Activated naive CD4-positive, alpha-beta T cell treated with Interleukin-2 at 50 U/mL for 16 hours (primary cell): ENCODE data around the gene FAIM2.

Experiments used
- DNase-seq: peaks from one replicate; pipeline ENCODE4 v3.0.0-alpha.2; 2020

Gene FAIM2

DNA sequence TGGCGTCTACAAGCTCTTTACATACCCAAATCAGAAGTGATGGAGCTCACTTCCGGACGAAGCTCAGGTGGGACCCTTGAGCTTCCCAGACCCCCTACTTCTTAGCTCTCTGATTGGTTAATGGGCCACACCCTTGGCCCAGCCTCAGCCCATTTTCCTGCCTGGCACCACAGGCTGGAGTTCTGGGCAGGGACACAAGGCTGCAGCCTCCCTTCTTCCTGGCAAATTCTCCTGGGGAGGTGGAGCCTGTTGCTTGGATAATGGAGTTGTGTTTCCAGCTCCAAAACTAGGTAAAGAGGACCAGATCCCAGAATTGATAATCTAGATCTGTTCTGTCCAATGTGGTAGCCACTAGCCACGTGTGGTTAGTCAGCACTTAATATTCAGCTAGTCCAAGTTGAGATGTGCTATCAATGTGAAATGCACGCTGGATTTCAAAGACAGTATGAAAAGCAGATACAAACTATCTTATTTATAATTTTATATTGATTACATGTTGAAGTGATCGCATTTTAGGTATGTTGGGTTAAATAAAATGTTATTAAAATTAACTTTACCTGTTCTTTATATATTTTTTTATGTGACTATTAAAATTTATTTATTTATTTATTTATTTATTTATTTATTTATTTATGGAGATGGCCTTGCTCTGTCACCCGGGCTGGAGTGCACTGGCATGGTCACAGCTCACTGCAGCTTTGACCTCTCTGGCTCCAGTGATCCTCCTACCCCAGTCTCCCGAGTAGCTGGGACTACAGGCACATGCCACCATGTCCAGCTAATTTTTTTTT is 12.6 kb upstream of the FAIM2 start:
- DNase-seq, result no peak

DNA sequence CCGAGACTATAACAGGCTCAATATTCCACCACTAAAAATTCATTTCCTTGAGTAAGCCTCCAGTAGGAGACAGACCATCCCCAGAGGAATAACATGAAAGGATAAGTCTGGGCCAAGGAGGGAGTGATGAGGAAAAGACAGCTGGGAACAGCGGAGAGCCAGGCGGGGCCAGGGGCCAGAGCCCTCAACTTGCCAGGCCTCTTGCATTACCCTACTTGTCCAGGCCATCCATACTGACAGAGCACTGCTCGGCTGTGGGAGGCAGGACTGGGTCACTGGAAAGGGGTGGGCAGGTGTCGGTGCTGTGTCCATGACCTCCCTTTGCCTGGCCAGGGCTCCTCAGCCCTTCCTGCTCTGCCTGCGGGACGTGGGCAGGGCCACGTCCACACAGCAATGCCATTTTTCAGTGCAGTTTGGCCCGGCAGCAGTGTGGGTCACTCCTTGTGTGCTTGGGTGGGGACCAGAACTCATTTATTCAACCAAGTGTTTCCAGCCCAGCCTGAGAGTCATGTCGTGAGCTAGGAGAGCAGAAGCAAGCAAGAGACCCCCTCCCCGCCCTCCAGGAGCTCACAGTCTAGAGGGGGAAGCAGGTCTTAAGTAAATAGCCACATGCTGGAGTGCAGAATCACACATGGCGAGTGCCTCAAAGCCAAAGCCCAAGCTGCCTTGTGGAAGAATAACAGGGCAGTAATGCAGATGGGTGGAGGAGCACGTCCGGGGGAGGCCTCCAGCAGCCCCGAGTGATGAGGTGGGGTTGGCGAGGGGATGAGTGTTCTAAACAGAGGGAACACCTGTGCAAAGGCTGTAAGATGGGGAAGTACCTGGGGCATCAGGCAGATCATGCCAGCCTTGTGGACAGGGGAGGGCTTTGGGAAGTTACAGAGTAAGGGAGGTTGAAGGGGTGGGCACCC is 8.9 kb upstream of the FAIM2 start:
- no peak for DNase-seq

DNA sequence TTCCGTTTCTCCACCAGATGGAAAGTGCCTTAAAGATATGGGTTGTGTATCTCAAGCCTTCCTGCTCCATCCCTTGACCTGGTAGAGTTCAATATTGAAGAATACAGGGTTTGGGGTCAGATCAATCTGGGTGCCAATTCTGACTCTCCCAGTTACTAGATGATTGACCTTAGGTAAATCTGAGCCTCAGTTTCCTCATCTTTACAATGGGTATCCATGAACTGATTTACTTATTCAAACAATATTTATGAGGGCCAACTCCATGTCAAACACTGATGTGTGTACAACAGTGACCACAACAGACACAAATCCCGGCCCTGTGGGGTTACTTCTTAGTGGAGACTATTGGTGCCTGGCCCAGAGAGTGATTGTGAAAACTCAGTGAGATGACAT is 7.5 kb upstream of the FAIM2 start:
- no peak for DNase-seq

DNA sequence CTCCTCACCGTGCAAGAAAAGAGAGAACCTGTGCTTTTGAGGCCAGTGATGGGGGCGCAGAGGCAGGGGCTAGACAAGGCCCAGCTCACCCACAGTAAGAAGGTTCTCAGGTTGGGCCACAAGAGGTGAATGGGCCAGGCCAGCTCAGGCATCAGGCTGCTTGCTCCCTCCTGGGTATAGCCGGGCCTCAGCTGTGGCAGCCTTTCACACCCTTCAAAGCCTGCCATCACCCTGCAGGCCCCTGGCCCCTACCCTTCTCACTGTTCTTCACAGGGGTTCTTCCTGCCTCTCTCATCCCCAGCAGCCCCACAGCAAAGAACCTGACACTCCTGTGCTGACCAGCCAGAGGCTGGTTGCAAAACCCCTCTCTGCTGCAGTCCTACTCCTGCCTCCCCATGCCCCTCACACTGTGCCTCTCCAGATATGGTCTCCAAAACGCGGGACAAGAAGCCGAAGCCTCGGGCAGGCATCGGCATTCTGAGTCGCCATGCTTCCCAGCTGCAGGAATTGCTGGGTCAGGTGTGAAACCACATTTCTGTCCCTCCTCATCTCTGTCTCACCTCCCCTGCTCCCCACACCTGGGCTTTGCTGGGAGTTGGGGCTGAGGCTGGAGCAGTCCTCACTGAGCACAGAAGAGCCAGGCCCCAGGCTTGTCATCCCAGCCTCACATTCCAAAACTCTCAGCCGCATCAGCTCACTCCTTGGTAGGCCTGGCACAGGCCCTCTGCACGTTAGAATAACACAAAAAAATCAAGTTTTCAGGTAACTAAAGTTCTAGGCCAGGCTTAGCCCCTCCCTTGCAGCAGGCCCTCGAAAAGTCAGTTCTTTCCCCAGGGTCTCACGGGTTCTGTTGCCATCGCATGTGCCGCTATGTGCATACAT is 6.9 kb upstream of the FAIM2 start:
- DNase-seq, result no peak

- no peak for DNase-seq
These were observed 6.1 kb upstream of the FAIM2 start for GRCh38 chr12:49909826-49910225.

GRCh38 chr12:49909356-49909755 is 5.7 kb upstream of the FAIM2 start:
- no peak for DNase-seq

- no peak for DNase-seq
These were observed 3.7 kb upstream of the FAIM2 start for GRCh38 chr12:49907352-49907751.

GRCh38 chr12:49905718-49906314 is 2.1 kb upstream of the FAIM2 start:
- no peak for DNase-seq

GRCh38 chr12:49904601-49905000 is 901 bp upstream of the FAIM2 start:
- no peak for DNase-seq

GRCh38 chr12:49903351-49903699 is 375 bp downstream of the FAIM2 start:
- no peak for DNase-seq

DNA sequence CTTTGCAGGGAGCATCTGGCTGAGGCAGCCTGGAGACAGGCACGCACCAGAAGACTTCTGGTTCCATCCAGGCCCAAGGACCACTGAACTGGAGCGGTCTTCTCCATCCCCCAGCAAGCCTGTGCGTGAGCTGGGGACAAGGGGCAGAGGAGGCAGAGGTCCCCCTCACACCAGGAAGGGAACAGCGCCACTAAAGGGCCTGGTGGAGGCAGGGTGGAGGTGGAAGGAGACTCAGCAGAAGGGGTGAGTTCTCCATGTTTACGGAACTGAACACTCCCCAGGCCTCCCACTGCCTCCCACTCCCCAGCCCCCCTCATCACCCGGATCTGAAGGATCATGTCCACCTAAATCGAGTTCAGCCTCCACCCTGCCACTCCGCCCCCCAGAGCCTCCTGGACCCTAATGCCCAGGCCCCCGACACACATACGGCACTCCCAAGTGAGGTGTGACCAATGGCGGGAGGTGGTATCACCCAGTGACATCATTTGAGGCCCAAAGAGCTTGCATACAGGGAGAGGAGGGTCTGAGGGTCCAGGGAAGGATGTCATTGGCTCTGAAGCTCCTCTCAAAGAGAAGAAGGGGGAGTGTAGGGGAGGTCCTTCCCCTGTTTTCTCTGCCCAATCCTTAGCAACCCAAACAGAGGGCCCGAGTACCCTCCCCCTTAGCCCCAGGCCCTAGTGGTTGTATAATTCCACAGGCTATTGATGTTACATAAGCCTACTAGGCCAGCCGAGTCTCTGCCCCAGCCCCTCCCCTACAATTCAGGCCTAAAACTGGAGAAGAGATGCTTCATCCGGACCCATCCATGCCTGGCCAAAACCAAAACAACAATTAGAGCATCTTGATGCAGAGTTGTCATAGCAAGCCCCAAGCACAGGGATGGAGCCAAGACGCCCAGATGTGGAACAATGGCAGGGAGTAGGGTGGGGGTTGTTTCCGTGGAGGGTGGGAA is 1.0 kb downstream of the FAIM2 start:
- DNase-seq, result no peak

DNA sequence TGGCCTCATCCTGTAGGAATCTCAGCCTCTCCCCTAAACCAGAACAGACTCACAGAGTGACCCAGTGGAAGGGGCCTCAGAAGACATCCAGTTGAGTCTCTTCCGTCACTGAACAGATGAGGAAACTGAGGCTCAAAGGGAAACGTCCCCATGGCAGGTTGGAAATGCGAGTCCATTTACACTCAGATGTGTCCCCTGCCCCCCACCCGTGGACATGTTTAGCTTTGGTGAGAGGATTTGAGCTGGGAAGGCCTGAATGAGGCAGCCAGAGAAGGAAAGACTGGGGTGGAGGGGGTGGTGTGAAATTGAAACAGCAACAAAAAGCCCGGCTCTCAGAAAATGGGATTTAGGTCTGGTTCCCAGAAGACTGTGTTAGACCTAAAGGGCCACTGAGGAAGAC is 1.7 kb downstream of the FAIM2 start:
- DNase-seq, result no peak

GRCh38 chr12:49901026-49901425 is 2.7 kb downstream of the FAIM2 start:
- DNase-seq, result no peak

GRCh38 chr12:49900371-49900770 is 3.3 kb downstream of the FAIM2 start:
- no peak for DNase-seq

GRCh38 chr12:49899921-49900320 is 3.8 kb downstream of the FAIM2 start:
- no peak for DNase-seq

GRCh38 chr12:49899286-49899843 is 4.3 kb downstream of the FAIM2 start:
- no peak for DNase-seq

GRCh38 chr12:49897276-49897675 is 6.4 kb downstream of the FAIM2 start:
- DNase-seq, result no peak

GRCh38 chr12:49895773-49896172 is 7.9 kb downstream of the FAIM2 start:
- DNase-seq, result no peak

GRCh38 chr12:49894751-49895148 is 8.9 kb downstream of the FAIM2 start:
- DNase-seq, result no peak

DNA sequence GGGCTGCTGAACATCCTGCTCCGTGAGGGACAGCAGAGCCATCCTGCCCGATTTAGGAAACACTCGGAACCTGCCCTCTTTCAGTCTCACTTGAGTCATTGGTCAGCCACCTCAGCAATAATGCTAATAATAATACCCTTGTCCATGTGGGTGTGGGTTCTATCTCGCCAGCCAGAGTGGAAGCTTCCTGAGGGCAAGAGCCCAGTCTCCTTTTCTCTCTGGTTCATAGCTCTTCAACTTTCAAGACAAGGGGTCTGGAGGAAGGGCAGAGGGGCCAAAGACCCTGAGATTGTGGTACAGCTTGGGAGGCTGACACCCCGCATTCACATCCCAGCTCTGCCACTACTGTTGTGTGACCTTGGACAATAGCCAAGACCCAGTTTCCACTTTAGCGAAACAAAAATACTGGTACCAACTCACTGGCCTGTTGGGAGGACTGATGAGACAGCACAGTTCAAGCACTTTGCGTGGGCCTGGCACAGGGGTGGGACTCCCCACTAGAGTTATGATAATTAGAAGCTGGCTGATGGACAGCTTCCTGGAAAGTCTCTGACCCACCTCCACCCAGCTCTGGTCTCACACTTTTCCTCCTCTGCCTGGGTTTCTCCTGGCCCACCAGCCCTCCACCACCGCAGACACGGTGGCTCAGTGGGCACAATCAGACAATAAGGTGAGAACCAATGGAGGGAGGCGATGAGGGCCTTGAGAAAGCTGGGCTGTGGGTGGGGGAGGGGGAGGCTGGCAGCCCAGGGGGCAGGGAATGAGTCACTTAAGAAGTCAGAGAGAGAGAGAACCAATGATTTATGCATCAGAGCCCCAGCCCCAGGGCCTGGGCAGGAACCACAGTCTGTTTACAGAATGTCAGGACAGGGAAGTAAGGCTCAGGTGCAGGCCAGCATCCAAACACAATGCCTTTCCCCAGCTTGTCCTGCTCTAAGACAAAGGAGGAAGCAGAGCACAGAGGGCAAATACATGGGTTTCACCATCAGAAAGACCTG is 9.6 kb downstream of the FAIM2 start:
- no peak for DNase-seq
